Sigmoid colon (tissue), 4 donors: ENCODE results near the gene SYT5.

Experiments used
- CTCF ChIP-seq, 4 experiments: fragments of 450-650 bp in 3 of 4; fragments of 200-600 bp in 1 of 4; IDR thresholded peaks; one replicate each; pipeline ENCODE4 v1.5.1; 2016 to 2019; ENCODE audit warnings: antibody characterized with exemption in 4 of 4, mild to moderate bottlenecking in 3 of 4, moderate library complexity in 2 of 4
- POLR2A ChIP-seq, 2 donors: fragments of 450-650 bp; IDR thresholded peaks; one replicate each; pipeline ENCODE4 v1.6.1; 2016; ENCODE audit warnings: antibody characterized with exemption in 2 of 2, mild to moderate bottlenecking in 2 of 2, moderate library complexity in 2 of 2
- POLR2AphosphoS5 ChIP-seq, 4 donors: sonication (generic); formaldehyde crosslinking; IDR thresholded peaks; one replicate each; pipeline ENCODE4 v1.6.1; 2017; ENCODE audit warnings: antibody characterized with exemption in 4 of 4

DNA sequence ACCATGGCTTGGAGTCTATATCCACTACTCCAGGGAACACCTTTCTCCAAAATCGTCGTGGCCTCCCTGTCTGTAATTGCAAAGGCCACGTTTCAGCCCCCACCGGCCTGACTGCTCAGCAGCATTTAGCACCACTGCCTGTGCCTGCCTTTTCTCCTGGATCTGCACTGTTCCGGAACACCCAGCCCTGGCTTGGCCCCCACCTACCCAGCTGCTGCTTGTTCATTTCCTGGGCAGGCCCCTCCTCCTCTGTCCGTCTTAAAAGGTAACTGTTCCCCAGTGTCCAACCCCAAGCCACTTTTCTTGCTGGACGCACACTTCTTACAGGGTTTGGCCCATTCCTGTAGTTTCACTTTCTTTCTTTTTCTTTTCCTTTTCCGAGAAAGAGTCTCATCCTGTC, 8.5 kb upstream of the SYT5 start:
- no peak for TF ChIP-seq CTCF (IDR thresholded peaks at IDR 0.05)
- TF ChIP-seq POLR2AphosphoS5 (IDR thresholded peaks at IDR 0.05) = no peak
- no peak for TF ChIP-seq POLR2A (IDR thresholded peaks at IDR 0.05)
